Ishikawa (cell line): Measurements from ENCODE around the gene NBPF3.

Experiments
- CEBPB ChIP-seq: IDR thresholded peaks from 2 replicates; pipeline ENCODE4 v1.6.1; 2012
- CREB1 ChIP-seq: IDR thresholded peaks from 2 replicates; pipeline ENCODE4 v1.6.1; 2012; ENCODE audit warnings: low read depth
- EGR1 ChIP-seq: IDR thresholded peaks from 2 replicates; pipeline ENCODE4 v1.6.1; 2012
- EP300 ChIP-seq: IDR thresholded peaks from 2 replicates; pipeline ENCODE4 v1.6.1; 2012; ENCODE audit warnings: borderline replicate concordance
- FOXM1 ChIP-seq: IDR thresholded peaks from 2 replicates; pipeline ENCODE4 v1.6.1; 2012; ENCODE audit warnings: low read depth, borderline replicate concordance
- MAX ChIP-seq: IDR thresholded peaks from 2 replicates; pipeline ENCODE4 v1.6.1; 2012
- RAD21 ChIP-seq: IDR thresholded peaks from 2 replicates; pipeline ENCODE4 v1.6.1; 2012; ENCODE audit warnings: low read depth
- REST ChIP-seq: IDR thresholded peaks from 2 replicates; pipeline ENCODE4 v1.6.1; 2012; ENCODE audit warnings: low read depth, mild to moderate bottlenecking
- TAF1 ChIP-seq: IDR thresholded peaks from 2 replicates; pipeline ENCODE4 v1.6.1; 2012; ENCODE audit warnings: low read depth, mild to moderate bottlenecking
- TCF12 ChIP-seq: IDR thresholded peaks from 2 replicates; pipeline ENCODE4 v1.6.1; 2012; ENCODE audit warnings: low read depth
- TEAD4 ChIP-seq: IDR thresholded peaks from 2 replicates; pipeline ENCODE4 v1.6.1; 2012
- USF1 ChIP-seq: IDR thresholded peaks from 2 replicates; pipeline ENCODE4 v1.6.1; 2012
- YY1 ChIP-seq: IDR thresholded peaks from 2 replicates; pipeline ENCODE4 v1.6.1; 2012; ENCODE audit warnings: low read depth
- ZBTB7A ChIP-seq: IDR thresholded peaks from 2 replicates; pipeline ENCODE4 v1.6.1; 2012; ENCODE audit warnings: low read depth

- no peak for TF ChIP-seq ZBTB7A
- TF ChIP-seq RAD21 = no peak
- TF ChIP-seq MAX = no peak
- no peak for TF ChIP-seq EP300
- TF ChIP-seq CREB1 = no peak
- TF ChIP-seq FOXM1 = no peak
- TF ChIP-seq TEAD4 = no peak
- TF ChIP-seq USF1 = no peak
- no peak for TF ChIP-seq YY1
- TF ChIP-seq REST = no peak
- no peak for TF ChIP-seq TAF1
- TF ChIP-seq EGR1 = no peak
- TF ChIP-seq TCF12 = no peak
- TF ChIP-seq CEBPB = no peak
Measured at GRCh38 chr1:21434394-21434793, 5.5 kb upstream of the NBPF3 start.
